GM12891 (cell line): ENCODE results near the gene AFAP1.

Source experiments
- POLR2A ChIP-seq: IDR thresholded peaks from 2 replicates; pipeline ENCODE4 v1.6.1; 2011; ENCODE audit warnings: low read depth, low read length, control low read depth
- POLR2AphosphoS5 ChIP-seq: IDR thresholded peaks from 2 replicates; pipeline ENCODE4 v1.6.1; 2011; ENCODE audit warnings: low read depth, low read length, control low read depth
- POU2F2 ChIP-seq: IDR thresholded peaks from 2 replicates; pipeline ENCODE4 v1.6.1; 2011; ENCODE audit warnings: low read depth, mild to moderate bottlenecking, control low read depth, low read length, moderate library complexity
- SPI1 ChIP-seq: IDR thresholded peaks from 2 replicates; pipeline ENCODE4 v1.6.1; 2011; ENCODE audit warnings: low read depth, low read length, control low read depth
- TAF1 ChIP-seq: IDR thresholded peaks from 2 replicates; pipeline ENCODE4 v1.6.1; 2011; ENCODE audit warnings: low read depth, low read length, control low read depth

- TF ChIP-seq POLR2A: no peak
- no peak for TF ChIP-seq POLR2AphosphoS5
- no peak for TF ChIP-seq SPI1
- TF ChIP-seq TAF1: no peak
- TF ChIP-seq POU2F2: no peak
Measured at GRCh38 chr4:7964459-7964858, 24.8 kb upstream of the AFAP1 start.
